A673 (cell line): ENCODE measurements around the gene TGDS.

ENCODE experiments used
- CTCF ChIP-seq: fragments of 300-800, 200-600 bp; sonication (generic); conservative IDR thresholded peaks from 2 replicates; pipeline ENCODE4 v1.5.1; 2017; ENCODE audit warnings: low read depth, mild to moderate bottlenecking, antibody characterized with exemption, low read length, moderate library complexity, mixed read lengths
- EZH2 ChIP-seq: fragments of 200-600 bp; sonication (generic); IDR thresholded peaks from 2 replicates; pipeline ENCODE4 v1.6.1; 2017; ENCODE audit warnings: borderline replicate concordance, low read depth, mild to moderate bottlenecking, mixed read lengths, antibody characterized with exemption, low read length; ENCODE audit not compliant: poor library complexity, severe bottlenecking

- no peak for TF ChIP-seq EZH2
- TF ChIP-seq CTCF: no peak
Measured at GRCh38 chr13:94595001-94595949, 677 bp downstream of the TGDS start.
